H1 (cell line): ENCODE data around the gene RWDD3. TPM values are rescaled to one million over a fixed set of nuclear protein-coding genes. Genes with fewer than 3 reads are reported as not detected.

Source experiments
- CEBPB ChIP-seq: IDR thresholded peaks from 2 replicates; pipeline ENCODE4 v1.6.1; 2012; ENCODE audit warnings: low read depth, low read length
- CHD1 ChIP-seq: IDR thresholded peaks from 2 replicates; pipeline ENCODE4 v1.6.1; 2012; ENCODE audit warnings: low read depth, low read length, improper control_type of control experiment
- CHD7 ChIP-seq: fragments of 300-600 bp; sonication (generic); IDR thresholded peaks from 2 replicates; pipeline ENCODE4 v1.7.1; 2012; ENCODE audit warnings: low read length, moderate library complexity, mild to moderate bottlenecking, inconsistent platforms; ENCODE audit not compliant: insufficient replicate concordance
- CTBP2 ChIP-seq: IDR thresholded peaks from 2 replicates; pipeline ENCODE4 v1.7.0; 2011; ENCODE audit warnings: borderline replicate concordance, mild to moderate bottlenecking, moderate library complexity, mixed read lengths, low read length; ENCODE audit not compliant: insufficient read depth, insufficient read length
- E2F6 ChIP-seq: IDR thresholded peaks from 2 replicates; pipeline ENCODE4 v1.6.1; 2012; ENCODE audit warnings: inconsistent platforms
- FOSL1 ChIP-seq: IDR thresholded peaks from 2 replicates; pipeline ENCODE4 v1.6.1; 2011; ENCODE audit warnings: mild to moderate bottlenecking, low read depth, low read length, moderate library complexity; ENCODE audit not compliant: insufficient read depth
- POLR2A ChIP-seq, 2 experiments: IDR thresholded peaks; 1 replicate in 1 of 2; 2 replicates in 1 of 2; pipeline ENCODE4 v1.6.1; 2011; ENCODE audit warnings: low read depth in 2 of 2, low read length in 2 of 2, mild to moderate bottlenecking in 2 of 2; ENCODE audit errors: control extremely low read depth in 1 of 2
- RAD21 ChIP-seq, 2 experiments: IDR thresholded peaks in 1 of 2; conservative IDR thresholded peaks in 1 of 2; 2 replicates each; pipeline ENCODE4 v1.6.1; 2011; ENCODE audit warnings: low read depth in 2 of 2, low read length in 2 of 2, improper control_type of control experiment in 1 of 2, inconsistent platforms in 1 of 2, mild to moderate bottlenecking in 1 of 2, moderate library complexity in 1 of 2
- SIRT6 ChIP-seq: IDR thresholded peaks from one replicate; pipeline ENCODE4 v1.7.1; 2012; ENCODE audit warnings: low read length, inconsistent platforms
- TEAD4 ChIP-seq: IDR thresholded peaks from 2 replicates; pipeline ENCODE4 v1.6.1; 2012; ENCODE audit warnings: low read depth, low read length, inconsistent platforms, mixed read lengths
- polyA plus RNA-seq, 7 experiments: library from polyadenylated mRNA; depleted of rRNA in 3 of 7; stranded (reverse) in 5 of 7; unstranded in 2 of 7; fragments of >200 nt in 5 of 7; fragments of 200-250 nt in 2 of 7; gene quantifications; 1 replicate in 5 of 7; 2 replicates in 1 of 7; 4 replicates in 1 of 7; pipeline versions ENCODE4 v1.2.1 to v1.2.3, GENCODE V29; 2011 to 2013; ENCODE audit warnings: missing spikeins in 2 of 7, mixed read lengths in 2 of 7
- total RNA-seq: library from RNA; stranded (reverse); fragmentation: NEBNext Ultra II Directional; extraction: Animal tissue kit (Norgen Biotek cat#: 25700); gene quantifications from 2 replicates; pipeline ENCODE4 v1.2.1, GENCODE V29; 2021

RWDD3 gene
- total and polyA plus RNA-seq, 2 of the 8 experiments (the other 6 are each of a cell fraction or from before 2014, with no cell fraction given), result 7.9 to 14.5 TPM

- peak; percentile 70 to 91 for TF ChIP-seq RAD21 (IDR thresholded peaks at IDR 0.05 in 1 of 2, conservative IDR thresholded peaks at IDR 0.05 in 1 of 2; ENCODE audit: low read depth in 2 of 2, low read length in 2 of 2)
- TF ChIP-seq E2F6, result no peak
- TF ChIP-seq TEAD4, result no peak
- TF ChIP-seq CHD7, result no peak
- no peak for TF ChIP-seq CHD1
- no peak for TF ChIP-seq CEBPB
- TF ChIP-seq FOSL1, result no peak
- no peak for TF ChIP-seq SIRT6
- peak; percentile 39 to 75 for TF ChIP-seq POLR2A (IDR thresholded peaks at IDR 0.05; ENCODE audit: control extremely low read depth in 1 of 2, low read depth in 2 of 2, low read length in 2 of 2)
- TF ChIP-seq CTBP2, result no peak
Observed at GRCh38 chr1:95233737-95234500, at the start of gene RWDD3 (continued).
